Fibroblast of skin of right biceps (primary cell): ENCODE results near the gene POLD1.
"Not testable (repeated sequence)": the region's sequence is repeated elsewhere in the genome, so short reads cannot be mapped to it uniquely, and the experiment has no call there.

Experiments
- DNase-seq: peaks from one replicate; pipeline ENCODE4 v3.0.0-alpha.2; 2013

POLD1 gene

GRCh38 chr19:50419580-50420035 is 35.5 kb downstream of the POLD1 start:
- DNase-seq: no peak

- DNase-seq: no peak
Measured at GRCh38 chr19:50420127-50420526, 36.0 kb downstream of the POLD1 start.

DNA sequence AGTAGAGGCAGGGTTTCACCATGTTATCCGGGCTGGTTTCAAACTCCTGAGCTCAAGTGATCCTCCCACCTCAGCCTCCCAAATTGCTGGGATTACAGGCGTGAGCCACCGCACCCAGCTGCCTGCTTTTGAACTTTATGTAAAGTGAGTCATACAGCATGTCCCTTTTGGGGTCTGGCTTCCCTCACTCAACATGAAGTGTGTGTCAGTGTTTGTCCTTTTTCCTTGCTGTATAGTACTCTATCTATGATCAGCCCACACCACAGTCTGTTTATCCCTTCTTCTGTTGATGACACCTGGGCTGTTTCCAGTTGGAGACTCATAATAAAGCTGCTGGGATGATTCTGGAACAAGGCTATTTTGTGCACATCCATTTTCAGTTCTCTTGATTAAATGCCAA is 36.7 kb downstream of the POLD1 start:
- DNase-seq: no peak

GRCh38 chr19:50422397-50423278 is 38.5 kb downstream of the POLD1 start:
- DNase-seq: no peak

- DNase-seq: no peak
Measured at GRCh38 chr19:50423279-50424113, 39.3 kb downstream of the POLD1 start.

GRCh38 chr19:50425581-50425980 is 41.4 kb downstream of the POLD1 start:
- DNase-seq: no peak

- DNase-seq: no peak
Measured at GRCh38 chr19:50427318-50427925, 43.3 kb downstream of the POLD1 start.

GRCh38 chr19:50427997-50428425 is 43.9 kb downstream of the POLD1 start:
- peak; percentile 47 for DNase-seq

- no peak for DNase-seq
Measured at GRCh38 chr19:50428772-50429463, 44.8 kb downstream of the POLD1 start.

DNA sequence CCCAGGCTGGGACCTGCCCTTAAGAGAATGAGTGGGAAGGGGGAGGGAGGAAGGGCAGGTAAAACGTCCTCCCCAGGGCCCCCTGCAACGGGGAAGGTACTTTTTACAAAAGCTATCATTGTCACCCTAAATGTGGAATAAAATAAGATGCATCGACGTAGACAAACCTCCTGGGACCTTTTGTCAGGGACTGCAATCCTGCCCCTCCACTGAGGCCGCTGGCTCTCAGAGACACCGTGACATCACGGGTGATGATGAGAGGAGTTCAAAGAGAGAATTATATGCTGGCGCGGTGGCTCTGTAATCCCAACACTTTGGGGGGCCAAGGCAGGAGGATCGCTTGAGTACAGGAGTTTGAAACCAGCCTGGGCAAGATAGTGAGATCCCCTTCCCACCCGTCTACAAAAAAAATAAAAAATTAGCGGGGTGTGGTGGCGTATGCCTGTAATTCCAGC is 46.8 kb downstream of the POLD1 start:
- no peak for DNase-seq

DNA sequence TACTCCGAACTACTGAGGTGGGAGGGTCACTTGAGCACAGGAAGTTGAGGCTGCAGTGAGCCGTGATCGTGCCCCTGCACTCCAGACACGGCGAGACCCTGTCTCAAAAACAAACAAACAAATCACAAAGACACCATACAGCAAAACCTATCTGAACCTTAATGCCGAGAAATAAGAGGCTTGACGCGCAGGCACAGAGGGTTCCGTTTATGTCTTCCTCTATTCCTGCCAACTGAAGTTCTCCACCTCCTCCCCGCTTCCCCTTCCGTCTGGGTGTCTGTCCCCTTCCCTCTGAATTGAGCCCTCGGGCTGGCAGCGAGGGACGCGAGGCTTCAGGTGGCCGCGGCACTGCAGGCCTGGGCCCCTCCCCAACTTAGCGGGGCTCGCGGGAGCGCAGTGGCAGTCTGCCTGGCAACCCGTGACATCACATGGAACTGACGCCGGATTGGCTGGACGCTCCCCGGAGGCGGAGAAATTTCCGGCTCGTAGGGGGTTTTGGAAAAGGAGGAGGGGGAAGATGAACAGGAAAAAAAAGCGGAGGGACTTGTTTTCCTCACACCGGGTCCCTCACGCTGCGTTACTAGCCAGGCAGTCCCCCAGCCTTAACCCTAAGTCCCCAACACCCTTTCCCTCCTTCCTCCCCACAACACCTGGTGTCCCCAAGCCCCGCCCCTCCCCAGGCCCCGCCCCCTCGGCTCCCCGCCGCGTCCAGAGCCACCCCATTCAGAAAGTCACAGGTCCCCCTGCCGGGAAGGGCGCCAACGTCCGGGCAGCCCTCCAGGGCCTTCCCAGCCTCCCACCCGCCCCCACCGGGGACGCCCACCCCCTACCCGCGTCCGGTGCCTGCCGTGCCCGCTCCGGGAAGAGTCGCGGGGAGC is 47.4 kb downstream of the POLD1 start:
- DNase-seq: peak; percentile 60

DNA sequence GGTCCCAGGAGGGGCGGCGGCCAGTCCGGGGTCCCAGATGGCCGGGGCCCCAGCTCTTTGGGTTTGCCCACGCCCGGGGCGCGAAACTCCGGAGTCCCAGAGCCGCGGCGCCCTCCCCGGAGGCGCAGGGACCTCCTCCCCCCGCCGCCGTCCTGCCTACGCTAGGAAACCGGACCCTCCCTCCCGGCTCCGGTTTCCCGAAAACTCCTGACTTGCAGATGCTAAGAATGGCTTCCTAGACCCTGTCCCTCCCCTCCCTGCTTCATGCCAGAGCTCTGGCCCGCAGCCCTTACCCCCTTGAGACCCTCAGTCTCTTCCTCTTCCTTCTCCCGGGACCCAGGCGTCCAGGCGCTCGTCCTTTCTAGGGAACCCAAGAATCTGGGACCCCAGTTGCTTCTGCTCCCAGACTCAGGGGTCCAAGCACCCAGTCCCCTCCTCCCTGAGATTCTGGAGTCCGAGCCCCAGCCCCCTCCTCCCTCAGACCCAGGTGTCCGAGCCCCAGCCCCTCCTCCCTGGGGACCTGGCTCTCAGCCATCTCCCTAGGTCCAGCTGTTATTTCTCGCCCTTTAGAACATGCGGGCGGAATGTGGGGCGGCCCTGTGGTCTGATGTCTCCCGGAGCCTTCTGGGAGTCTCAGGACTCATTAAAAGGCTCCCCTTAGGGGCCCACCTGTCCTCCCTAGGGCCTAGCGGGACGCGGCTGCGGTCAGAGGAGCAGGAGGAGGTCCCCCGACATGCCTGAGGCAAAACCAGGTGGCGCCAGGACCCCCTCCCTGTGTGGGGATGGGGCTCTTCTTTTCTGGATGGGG is 48.3 kb downstream of the POLD1 start, which contains the start of gene MYBPC2:
Gene MYBPC2, plus strand, starts transcription at position 672 of the 808 bp plus-strand sequence. Its CDS starts 62 bp downstream, at position 734.
- no peak for DNase-seq

DNA sequence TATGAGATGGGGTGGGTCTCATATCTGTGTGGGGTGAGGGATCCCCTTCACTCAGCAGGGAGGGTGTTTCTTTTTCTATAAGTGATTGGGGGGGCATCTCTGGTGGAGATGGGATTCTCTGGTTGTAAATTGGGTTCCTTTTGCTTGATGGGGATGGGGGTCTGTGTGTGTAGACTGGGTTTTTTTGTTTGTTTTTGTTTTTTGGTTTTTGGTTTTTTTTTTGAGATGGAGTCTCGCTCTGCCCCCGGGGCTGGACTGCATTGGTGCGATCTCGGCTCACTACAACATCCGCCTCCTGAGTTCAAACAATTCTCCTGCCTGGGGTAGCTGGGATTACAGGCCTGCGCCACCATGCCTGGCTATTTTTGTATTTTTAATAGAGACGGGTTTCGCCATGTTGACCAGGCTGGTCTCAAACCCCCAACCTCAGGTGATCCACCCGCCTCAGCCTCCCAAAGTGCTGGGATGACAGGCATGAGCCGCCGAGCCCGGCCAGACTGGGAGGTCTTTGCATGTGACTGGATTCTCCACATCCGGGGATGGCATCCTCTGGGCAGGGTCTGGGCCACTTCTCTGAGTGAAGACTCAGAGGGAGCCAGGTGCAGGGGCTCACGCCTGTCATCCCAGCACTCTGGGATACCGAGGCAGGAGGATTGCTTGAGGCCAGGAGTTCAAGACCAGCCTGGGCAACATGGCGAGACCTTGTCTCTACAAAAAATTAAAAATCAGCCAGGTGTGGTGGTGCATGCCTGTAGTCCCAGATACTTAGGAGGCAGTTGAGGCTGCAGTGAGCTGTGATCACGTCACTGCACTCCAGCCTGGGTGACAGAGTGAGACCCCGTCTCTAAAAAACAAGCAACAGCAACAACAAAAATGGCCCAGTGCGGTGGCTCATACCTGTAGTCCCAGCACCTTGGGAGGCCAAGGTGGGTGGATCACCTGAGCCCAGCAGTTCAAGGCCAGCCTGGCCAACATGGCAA is 49.3 kb downstream of the POLD1 start:
- no peak for DNase-seq

GRCh38 chr19:50434525-50434924 is 50.4 kb downstream of the POLD1 start:
- no peak for DNase-seq

DNA sequence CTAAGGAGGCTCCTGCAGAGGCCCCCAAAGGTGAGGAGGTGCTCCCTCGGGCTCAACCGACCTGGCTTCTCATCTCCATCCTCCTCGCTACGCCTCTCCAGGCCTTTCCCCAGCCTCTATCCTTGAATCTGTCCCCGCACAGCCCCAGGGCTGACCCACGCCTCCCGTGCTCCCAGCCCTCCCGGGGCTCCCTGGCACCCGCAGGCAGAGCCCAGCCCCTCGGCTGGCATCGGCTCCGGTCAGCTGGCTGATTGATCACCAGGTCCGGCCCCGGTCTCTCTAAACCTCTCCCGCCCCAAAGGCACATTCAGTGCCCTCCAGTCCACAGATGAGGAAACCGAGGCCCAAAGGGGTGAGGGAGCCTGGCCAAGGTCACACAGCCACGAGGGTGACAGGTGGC is 51.1 kb downstream of the POLD1 start:
- DNase-seq: no peak

- DNase-seq: no peak
Measured at GRCh38 chr19:50435627-50436026, 51.5 kb downstream of the POLD1 start.

DNA sequence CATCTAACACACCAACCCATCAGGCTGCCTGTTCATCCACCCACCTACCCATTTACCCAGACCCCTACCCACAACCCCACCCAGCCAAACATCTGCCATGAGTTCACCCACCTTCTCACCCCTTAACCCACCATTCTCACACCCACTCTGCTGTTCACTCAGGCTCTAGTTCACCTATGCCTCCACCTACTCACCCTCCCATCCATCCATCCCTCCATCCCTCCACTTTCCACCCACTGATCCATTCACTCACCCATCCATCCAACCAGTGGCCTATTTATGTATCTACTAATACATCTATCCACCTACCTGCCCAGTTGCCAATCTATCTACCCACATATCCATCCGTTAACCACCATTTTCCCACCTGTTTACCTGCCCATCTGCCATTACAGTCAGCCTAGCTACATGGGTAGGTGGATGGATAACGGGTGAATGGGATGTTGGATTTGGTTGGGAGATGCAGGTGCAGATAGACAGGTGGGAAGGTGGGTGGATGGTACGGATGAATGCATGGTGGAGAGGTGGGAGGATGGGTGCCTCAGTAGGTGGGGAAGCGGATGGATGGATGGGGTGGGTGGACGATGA is 53.8 kb downstream of the POLD1 start:
- DNase-seq: no peak

DNA sequence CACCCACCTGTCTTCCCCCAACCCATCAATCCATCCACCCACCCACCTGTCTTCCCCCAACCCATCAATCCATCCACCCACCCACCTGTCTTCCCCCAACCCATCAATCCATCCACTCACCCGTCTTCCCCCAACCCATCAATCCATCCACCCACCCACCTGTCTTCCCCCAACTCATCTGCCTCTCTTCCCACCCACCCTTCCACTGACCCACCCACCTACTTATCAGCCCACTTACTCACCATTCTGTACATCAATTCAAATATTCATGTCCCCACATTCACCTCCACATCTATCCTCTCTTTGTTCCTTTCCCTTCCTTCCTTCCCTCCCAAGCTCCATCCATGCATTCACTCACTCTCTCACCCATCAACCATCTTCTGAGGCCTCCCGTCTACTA is 55.0 kb downstream of the POLD1 start:
- DNase-seq: not testable (repeated sequence)

GRCh38 chr19:50444059-50444458 is 59.9 kb downstream of the POLD1 start:
- DNase-seq: no peak
